Calu3 (cell line): Measurements from ENCODE around the gene MCTP1. TPM values are rescaled to one million over a fixed set of nuclear protein-coding genes. Genes with fewer than 3 reads are reported as not detected.

ENCODE experiments used
- BruUV-seq: library from RNA; stranded (reverse); fragments of 400-500 nt; replicated peaks from 2 replicates; lab custom pipeline; 2021; lab: Mats Ljungman, UMichigan
- CTCF ChIA-PET: fragments of 300-600 bp; sonication (Branson Sonifier 250); formaldehyde crosslinking; loops from one replicate; lab custom pipeline; 2022; ENCODE audit warnings: antibody characterized with exemption; lab: Charles Lee
- DNase-seq: peaks from one replicate; pipeline ENCODE4 v3.0.0; 2022
- H3K27ac Mint-ChIP-seq: one replicate; pipeline ENCODE4 v1.8.0; 2022; ENCODE audit warnings: mixed read lengths; ENCODE audit not compliant: unreplicated experiment
- H3K27me3 Mint-ChIP-seq: one replicate; pipeline ENCODE4 v1.8.0; 2022; ENCODE audit warnings: mixed read lengths; ENCODE audit not compliant: unreplicated experiment
- H3K36me3 Mint-ChIP-seq: one replicate; pipeline ENCODE4 v1.8.0; 2022; ENCODE audit warnings: mild to moderate bottlenecking, moderate library complexity, mixed read lengths; ENCODE audit not compliant: insufficient read depth, unreplicated experiment
- H3K4me1 Mint-ChIP-seq: one replicate; pipeline ENCODE4 v1.8.0; 2022; ENCODE audit warnings: mild to moderate bottlenecking, low read depth, mixed read lengths; ENCODE audit not compliant: unreplicated experiment
- H3K4me3 Mint-ChIP-seq: one replicate; pipeline ENCODE4 v1.8.0; 2022; ENCODE audit warnings: mild to moderate bottlenecking, low read depth, moderate library complexity, mixed read lengths; ENCODE audit not compliant: unreplicated experiment
- H3K9me3 Mint-ChIP-seq: one replicate; pipeline ENCODE4 v1.8.0; 2022; ENCODE audit warnings: low read depth, mixed read lengths; ENCODE audit not compliant: unreplicated experiment
- CTCF ChIP-seq: fragments of 200-600 bp; IDR thresholded peaks from one replicate; pipeline ENCODE4 v1.8.0; 2022; ENCODE audit warnings: antibody characterized with exemption; ENCODE audit not compliant: unreplicated experiment
- intact Hi-C: fragments of 100-400 bp; cut with micrococcal nuclease; formaldehyde crosslinking; loops from one replicate; pipeline ENCODE4 v1.10.0; 2022; ENCODE audit not compliant: unreplicated experiment
- total RNA-seq: library from RNA; stranded (reverse); gene quantifications from 2 replicates; pipeline ENCODE4 v1.2.3, GENCODE V29; 2022

The MCTP1 gene
- total RNA-seq, 1 experiment from 2014 or later: 28.4 TPM

- H3K9me3 Mint-ChIP-seq: peaks cover 10% of the 10 kb centered on the region
- no peak overlapping the region for H3K27ac Mint-ChIP-seq
- intact Hi-C loops: no loop called here
- no peak for DNase-seq
- H3K4me1 Mint-ChIP-seq: no peaks in the 10 kb centered on the region
- H3K4me3 Mint-ChIP-seq: no peak overlapping the region
- H3K27me3 Mint-ChIP-seq: no peaks in the 10 kb centered on the region
- CTCF ChIA-PET: no interaction called here
- H3K36me3 Mint-ChIP-seq: no peaks in the 10 kb centered on the region
- no peak for TF ChIP-seq CTCF
- no TSS peak for BruUV-seq
These were observed 112.2 kb downstream of the MCTP1 start for GRCh38 chr5:95172659-95173058.

GRCh38 chr5:95164861-95165260 is 120.0 kb downstream of the MCTP1 start:
- no peak for TF ChIP-seq CTCF
- no peaks in the 10 kb centered on the region for H3K36me3 Mint-ChIP-seq
- intact Hi-C loops: no loop called here
- no peak overlapping the region for H3K4me3 Mint-ChIP-seq
- DNase-seq: no peak
- no peak overlapping the region for H3K27ac Mint-ChIP-seq
- H3K27me3 Mint-ChIP-seq: no peaks in the 10 kb centered on the region
- BruUV-seq: no TSS peak
- peaks cover 3% of the 10 kb centered on the region for H3K9me3 Mint-ChIP-seq
- H3K4me1 Mint-ChIP-seq: peaks cover 8% of the 10 kb centered on the region
- CTCF ChIA-PET: no interaction called here

- no peaks in the 10 kb centered on the region for H3K9me3 Mint-ChIP-seq
- H3K4me3 Mint-ChIP-seq: no peak overlapping the region
- no peaks in the 10 kb centered on the region for H3K36me3 Mint-ChIP-seq
- peaks cover 8% of the 10 kb centered on the region for H3K4me1 Mint-ChIP-seq
- no TSS peak for BruUV-seq
- no peak for TF ChIP-seq CTCF
- H3K27ac Mint-ChIP-seq: no peak overlapping the region
- no peaks in the 10 kb centered on the region for H3K27me3 Mint-ChIP-seq
- CTCF ChIA-PET: interaction anchor here (1.3 kb wide), 1 partner anchor 27 kb away, joined by 3 read pairs; no protein-coding TSS in a partner anchor
- peak; percentile 35 for DNase-seq
- intact Hi-C loops: no loop called here
These were observed 121.8 kb downstream of the MCTP1 start for GRCh38 chr5:95163079-95163478.

- H3K9me3 Mint-ChIP-seq: no peaks in the 10 kb centered on the region
- no peak for DNase-seq
- intact Hi-C loops: no loop called here
- no peak for TF ChIP-seq CTCF
- no peaks in the 10 kb centered on the region for H3K36me3 Mint-ChIP-seq
- CTCF ChIA-PET: interaction anchor here (1.3 kb wide), 1 partner anchor 28 kb away, joined by 3 read pairs; no protein-coding TSS in a partner anchor
- no TSS peak for BruUV-seq
- H3K27me3 Mint-ChIP-seq: no peaks in the 10 kb centered on the region
- peaks cover 8% of the 10 kb centered on the region for H3K4me1 Mint-ChIP-seq
- H3K4me3 Mint-ChIP-seq: no peak overlapping the region
- H3K27ac Mint-ChIP-seq: no peak overlapping the region
These were observed 122.5 kb downstream of the MCTP1 start for GRCh38 chr5:95162231-95162992.
